Loucy (cell line): ENCODE data around the gene ADGRL3.

Experiments
- H2AFZ ChIP-seq: fragments of 200-600 bp; sonication (generic); 2 replicates; pipeline ENCODE4 v1.6.0; 2016; ENCODE audit warnings: antibody characterized with exemption, mild to moderate bottlenecking, low read length, moderate library complexity
- H3F3A ChIP-seq: fragments of 200-600 bp; 2 replicates; pipeline ENCODE4 v1.6.0; 2016; ENCODE audit warnings: antibody characterized with exemption, low read depth, mild to moderate bottlenecking
- H3K27me3 ChIP-seq: fragments of 200-600 bp; sonication (generic); 2 replicates; pipeline ENCODE4 v1.6.1; 2014; ENCODE audit warnings: low read length, mild to moderate bottlenecking; ENCODE audit not compliant: insufficient read depth, poor library complexity, severe bottlenecking
- H3K36me3 ChIP-seq: fragments of 200-600 bp; sonication (generic); 2 replicates; pipeline ENCODE4 v1.6.1; 2016; ENCODE audit warnings: low read length; ENCODE audit not compliant: insufficient read depth
- H3K4me1 ChIP-seq: fragments of 200-600 bp; sonication (generic); 2 replicates; pipeline ENCODE4 v1.5.1; 2014; ENCODE audit warnings: low read length, mild to moderate bottlenecking; ENCODE audit not compliant: insufficient read depth, poor library complexity, severe bottlenecking
- H3K4me2 ChIP-seq: fragments of 200-600 bp; sonication (generic); 2 replicates; pipeline ENCODE4 v1.6.0; 2014; ENCODE audit warnings: antibody characterized with exemption, low read length, low read depth, mild to moderate bottlenecking; ENCODE audit not compliant: poor library complexity, severe bottlenecking
- H3K4me3 ChIP-seq: fragments of 200-600 bp; sonication (generic); 2 replicates; pipeline ENCODE4 v1.5.1; 2014; ENCODE audit warnings: low read length, mild to moderate bottlenecking, mixed read lengths; ENCODE audit not compliant: poor library complexity, severe bottlenecking
- H3K79me2 ChIP-seq: fragments of 200-600 bp; sonication (generic); 2 replicates; pipeline ENCODE4 v1.6.1; 2014; ENCODE audit warnings: low read length; ENCODE audit not compliant: insufficient read depth
- H3K9ac ChIP-seq: fragments of 200-600 bp; sonication (generic); 2 replicates; pipeline ENCODE4 v1.6.0; 2014; ENCODE audit warnings: mild to moderate bottlenecking, low read depth, low read length, moderate library complexity; ENCODE audit not compliant: poor library complexity, severe bottlenecking
- H3K9me2 ChIP-seq: fragments of 200-600 bp; sonication (generic); replicated peaks from 2 replicates; pipeline ENCODE4 v1.6.1; 2016; ENCODE audit warnings: low read depth, low read length, mixed read lengths
- H3K9me3 ChIP-seq: fragments of 200-600 bp; sonication (generic); 2 replicates; pipeline ENCODE4 v1.6.1; 2014; ENCODE audit warnings: mild to moderate bottlenecking, antibody characterized with exemption, low read length, low read depth; ENCODE audit not compliant: insufficient read depth
- H4K20me1 ChIP-seq: fragments of 200-600 bp; sonication (generic); 2 replicates; pipeline ENCODE4 v1.6.0; 2014; ENCODE audit warnings: antibody characterized with exemption, low read length, mild to moderate bottlenecking; ENCODE audit not compliant: insufficient read depth, poor library complexity, severe bottlenecking
- CTCF ChIP-seq: fragments of 200-600 bp; sonication (generic); conservative IDR thresholded peaks from 2 replicates; pipeline ENCODE4 v1.5.1; 2014; ENCODE audit warnings: mild to moderate bottlenecking, antibody characterized with exemption, low read length
- EZH2phosphoT487 ChIP-seq: fragments of 200-600 bp; IDR thresholded peaks from 2 replicates; pipeline ENCODE4 v1.6.1; 2018; ENCODE audit warnings: antibody characterized with exemption, mild to moderate bottlenecking, moderate library complexity, borderline replicate concordance

Gene ADGRL3

DNA sequence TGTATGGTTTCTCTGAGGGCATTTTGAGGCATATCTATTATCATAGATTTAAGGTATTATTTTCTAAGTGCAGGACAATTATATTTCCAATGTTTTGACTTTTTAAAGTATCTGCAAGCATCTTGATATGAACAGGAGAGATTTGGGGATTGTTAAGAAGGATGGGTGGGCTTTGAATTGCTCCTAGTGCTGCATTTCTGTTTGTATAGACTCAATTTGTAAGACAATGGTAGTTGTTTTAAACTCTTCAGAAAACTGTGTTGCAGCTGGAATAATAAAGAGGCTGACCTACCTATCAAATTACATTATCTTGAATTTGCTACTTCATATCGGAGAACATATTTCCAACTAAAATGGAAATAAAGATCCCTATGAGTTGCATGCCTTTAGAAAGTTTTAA is 570.3 kb downstream of the ADGRL3 start:
- H3F3A ChIP-seq = no peaks in the 10 kb centered on the region
- no peaks in the 10 kb centered on the region for H3K9me3 ChIP-seq
- no peaks in the 10 kb centered on the region for H4K20me1 ChIP-seq
- no peaks in the 10 kb centered on the region for H3K36me3 ChIP-seq
- H3K79me2 ChIP-seq = no peaks in the 10 kb centered on the region
- no peak overlapping the region for H3K4me3 ChIP-seq
- no peaks in the 10 kb centered on the region for H3K27me3 ChIP-seq
- no peak overlapping the region for H2AFZ ChIP-seq
- H3K4me1 ChIP-seq = no peaks in the 10 kb centered on the region
- no peaks in the 10 kb centered on the region for H3K9me2 ChIP-seq
- no peak for TF ChIP-seq CTCF
- TF ChIP-seq EZH2phosphoT487 = no peak
- no peak overlapping the region for H3K4me2 ChIP-seq
- H3K9ac ChIP-seq = no peak overlapping the region

GRCh38 chr4:61771056-61771455 is 570.9 kb downstream of the ADGRL3 start:
- Histone ChIP-seq H3K4me3 (no peak overlapping the region), H3K9me3 (no peaks in the 10 kb centered on the region), H3K9me2 (no peaks in the 10 kb centered on the region), H2AFZ (no peak overlapping the region), H3K9ac (no peak overlapping the region), H3K4me2 (no peak overlapping the region), H3K36me3 (no peaks in the 10 kb centered on the region), H3K79me2 (no peaks in the 10 kb centered on the region), H3K27me3 (no peaks in the 10 kb centered on the region), H4K20me1 (no peaks in the 10 kb centered on the region), H3F3A (no peaks in the 10 kb centered on the region), H3K4me1 (no peaks in the 10 kb centered on the region)
- TF ChIP-seq CTCF (no peak), EZH2phosphoT487 (no peak)

DNA sequence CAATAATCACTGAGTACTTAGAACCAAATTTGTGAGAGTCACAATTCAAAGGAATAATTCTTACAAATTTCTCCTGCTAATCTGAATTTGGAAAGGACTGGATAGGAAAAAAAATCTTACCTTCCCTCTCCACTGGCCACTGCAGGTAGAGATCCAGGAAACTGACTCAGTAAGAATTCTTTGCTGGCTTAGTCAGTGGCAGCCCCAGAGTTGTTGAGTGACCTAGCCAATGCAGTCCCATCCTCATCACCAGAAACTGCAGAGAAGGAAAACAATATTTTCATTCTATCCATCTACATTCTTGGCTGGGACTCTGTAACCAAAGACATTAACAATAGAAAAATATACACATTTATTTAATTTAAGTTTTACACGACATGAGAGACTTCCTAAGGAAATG is 572.0 kb downstream of the ADGRL3 start:
- no peaks in the 10 kb centered on the region for H3K9me2 ChIP-seq
- H3F3A ChIP-seq = no peaks in the 10 kb centered on the region
- no peaks in the 10 kb centered on the region for H4K20me1 ChIP-seq
- no peak overlapping the region for H3K4me3 ChIP-seq
- TF ChIP-seq EZH2phosphoT487 (no peak), CTCF (no peak)
- no peaks in the 10 kb centered on the region for H3K36me3 ChIP-seq
- H3K4me2 ChIP-seq = no peak overlapping the region
- no peaks in the 10 kb centered on the region for H3K79me2 ChIP-seq
- H3K9me3 ChIP-seq = no peaks in the 10 kb centered on the region
- no peaks in the 10 kb centered on the region for H3K4me1 ChIP-seq
- H3K27me3 ChIP-seq = no peaks in the 10 kb centered on the region
- no peak overlapping the region for H2AFZ ChIP-seq
- H3K9ac ChIP-seq = no peak overlapping the region
